Measurements from ENCODE around the gene COPZ2.
"Not testable (repeated sequence)": the region's sequence is repeated elsewhere in the genome, so short reads cannot be mapped to it uniquely, and the experiment has no call there.

Gene COPZ2

GRCh38 chr17:48001197-48001596, 36.4 kb downstream of the COPZ2 start:
- ATAC-seq (ENCODE audit: low read depth): no peak
- Mint-ChIP-seq H3K27ac (no peak overlapping the region), H3K9me3 (no peaks in the 10 kb centered on the region), H3K4me1 (peaks cover 10% of the 10 kb centered on the region), H3K27me3 (peaks cover 3% of the 10 kb centered on the region), H3K4me3 (no peak overlapping the region), H3K36me3 (no peaks in the 10 kb centered on the region)
- DNase-seq (ENCODE audit: low spot score in 2 of 2): no peak

- Mint-ChIP-seq H3K27ac (no peak overlapping the region), H3K36me3 (no peaks in the 10 kb centered on the region), H3K27me3 (peaks cover 3% of the 10 kb centered on the region), H3K9me3 (no peaks in the 10 kb centered on the region), H3K4me3 (no peak overlapping the region), H3K4me1 (peaks cover 10% of the 10 kb centered on the region)
- no peak for DNase-seq (ENCODE audit: low spot score in 2 of 2)
- ATAC-seq (ENCODE audit: low read depth): no peak
Measured at GRCh38 chr17:47999582-47999981, 38.0 kb downstream of the COPZ2 start.

- Mint-ChIP-seq H3K36me3 (no peaks in the 10 kb centered on the region), H3K4me1 (peaks cover 6% of the 10 kb centered on the region), H3K27me3 (peaks cover 8% of the 10 kb centered on the region), H3K9me3 (no peaks in the 10 kb centered on the region), H3K27ac (no peak overlapping the region), H3K4me3 (no peak overlapping the region)
- ATAC-seq (ENCODE audit: low read depth) (no peak), DNase-seq (ENCODE audit: low spot score in 2 of 2) (no peak)
Measured at GRCh38 chr17:47998044-47998443, 39.6 kb downstream of the COPZ2 start.

GRCh38 chr17:47997586-47997985, 40.0 kb downstream of the COPZ2 start:
- Mint-ChIP-seq H3K9me3 (no peaks in the 10 kb centered on the region), H3K27me3 (peaks cover 8% of the 10 kb centered on the region), H3K4me3 (no peak overlapping the region), H3K36me3 (no peaks in the 10 kb centered on the region), H3K4me1 (peaks cover 2% of the 10 kb centered on the region), H3K27ac (no peak overlapping the region)
- no peak for ATAC-seq (ENCODE audit: low read depth)
- no peak for DNase-seq (ENCODE audit: low spot score in 2 of 2)

- Mint-ChIP-seq H3K4me1 (no peaks in the 10 kb centered on the region), H3K9me3 (no peaks in the 10 kb centered on the region), H3K36me3 (no peaks in the 10 kb centered on the region), H3K27me3 (peaks cover 8% of the 10 kb centered on the region), H3K27ac (no peak overlapping the region), H3K4me3 (no peak overlapping the region)
- no peak for DNase-seq (ENCODE audit: low spot score in 2 of 2)
- no peak for ATAC-seq (ENCODE audit: low read depth)
Measured at GRCh38 chr17:47996201-47996600, 41.4 kb downstream of the COPZ2 start.

GRCh38 chr17:47995241-47995935, 42.2 kb downstream of the COPZ2 start:
- H3K9me3 Mint-ChIP-seq: no peaks in the 10 kb centered on the region
- peaks cover 8% of the 10 kb centered on the region for H3K27me3 Mint-ChIP-seq
- H3K4me3 Mint-ChIP-seq: no peak overlapping the region
- no peaks in the 10 kb centered on the region for H3K4me1 Mint-ChIP-seq
- no peak for ATAC-seq (ENCODE audit: low read depth)
- no peak for DNase-seq (ENCODE audit: low spot score in 2 of 2)
- no peak overlapping the region for H3K27ac Mint-ChIP-seq
- H3K36me3 Mint-ChIP-seq: no peaks in the 10 kb centered on the region

- H3K36me3 Mint-ChIP-seq: no peaks in the 10 kb centered on the region
- peaks cover 8% of the 10 kb centered on the region for H3K27me3 Mint-ChIP-seq
- H3K9me3 Mint-ChIP-seq: no peaks in the 10 kb centered on the region
- no peak overlapping the region for H3K4me3 Mint-ChIP-seq
- ATAC-seq (ENCODE audit: low read depth): no peak
- H3K4me1 Mint-ChIP-seq: no peaks in the 10 kb centered on the region
- DNase-seq (ENCODE audit: low spot score in 2 of 2): no peak
- no peak overlapping the region for H3K27ac Mint-ChIP-seq
Measured at GRCh38 chr17:47994724-47995123, 42.9 kb downstream of the COPZ2 start.

- Mint-ChIP-seq H3K4me3 (no peak overlapping the region), H3K4me1 (no peaks in the 10 kb centered on the region), H3K36me3 (no peaks in the 10 kb centered on the region), H3K27ac (no peak overlapping the region), H3K27me3 (peaks cover 8% of the 10 kb centered on the region), H3K9me3 (no peaks in the 10 kb centered on the region)
- DNase-seq (ENCODE audit: low spot score in 2 of 2): no peak
- no peak for ATAC-seq (ENCODE audit: low read depth)
Measured at GRCh38 chr17:47993964-47994363, 43.6 kb downstream of the COPZ2 start.

GRCh38 chr17:47993031-47993564, 44.5 kb downstream of the COPZ2 start:
- DNase-seq (ENCODE audit: low spot score in 2 of 2) (no peak), ATAC-seq (ENCODE audit: low read depth) (no peak)
- H3K27ac Mint-ChIP-seq: no peak overlapping the region
- no peaks in the 10 kb centered on the region for H3K36me3 Mint-ChIP-seq
- no peak overlapping the region for H3K4me3 Mint-ChIP-seq
- H3K27me3 Mint-ChIP-seq: peaks cover 8% of the 10 kb centered on the region
- H3K4me1 Mint-ChIP-seq: no peaks in the 10 kb centered on the region
- H3K9me3 Mint-ChIP-seq: no peaks in the 10 kb centered on the region

GRCh38 chr17:47992216-47992615, 45.4 kb downstream of the COPZ2 start:
- Mint-ChIP-seq H3K27ac (no peak overlapping the region), H3K36me3 (no peaks in the 10 kb centered on the region), H3K9me3 (no peaks in the 10 kb centered on the region), H3K4me3 (no peak overlapping the region), H3K27me3 (peaks cover 8% of the 10 kb centered on the region), H3K4me1 (no peaks in the 10 kb centered on the region)
- DNase-seq (ENCODE audit: low spot score in 2 of 2) (no peak), ATAC-seq (ENCODE audit: low read depth) (no peak)

GRCh38 chr17:47990962-47991731, 46.5 kb downstream of the COPZ2 start:
- H3K27ac Mint-ChIP-seq: no peak overlapping the region
- ATAC-seq (ENCODE audit: low read depth): no peak
- no peaks in the 10 kb centered on the region for H3K36me3 Mint-ChIP-seq
- H3K9me3 Mint-ChIP-seq: no peaks in the 10 kb centered on the region
- H3K4me3 Mint-ChIP-seq: no peak overlapping the region
- no peaks in the 10 kb centered on the region for H3K4me1 Mint-ChIP-seq
- H3K27me3 Mint-ChIP-seq: peaks cover 8% of the 10 kb centered on the region
- DNase-seq (ENCODE audit: low spot score in 2 of 2): no peak

GRCh38 chr17:47989700-47990099, 47.9 kb downstream of the COPZ2 start:
- DNase-seq (ENCODE audit: low spot score in 2 of 2) (no peak), ATAC-seq (ENCODE audit: low read depth) (no peak)
- no peaks in the 10 kb centered on the region for H3K9me3 Mint-ChIP-seq
- H3K27me3 Mint-ChIP-seq: peaks cover 8% of the 10 kb centered on the region
- no peak overlapping the region for H3K27ac Mint-ChIP-seq
- H3K4me1 Mint-ChIP-seq: no peaks in the 10 kb centered on the region
- no peak overlapping the region for H3K4me3 Mint-ChIP-seq
- H3K36me3 Mint-ChIP-seq: no peaks in the 10 kb centered on the region

- Mint-ChIP-seq H3K9me3 (no peaks in the 10 kb centered on the region), H3K27me3 (peaks cover 4% of the 10 kb centered on the region), H3K27ac (no peak overlapping the region), H3K4me3 (no peak overlapping the region), H3K4me1 (no peaks in the 10 kb centered on the region), H3K36me3 (no peaks in the 10 kb centered on the region)
- DNase-seq (ENCODE audit: low spot score in 2 of 2): no peak
- no peak for ATAC-seq (ENCODE audit: low read depth)
Measured at GRCh38 chr17:47989159-47989558, 48.4 kb downstream of the COPZ2 start.

- not testable (repeated sequence) for H3K27ac Mint-ChIP-seq; H3K36me3 Mint-ChIP-seq; H3K4me1 Mint-ChIP-seq; ATAC-seq (ENCODE audit: low read depth); H3K4me3 Mint-ChIP-seq; H3K9me3 Mint-ChIP-seq; H3K27me3 Mint-ChIP-seq; DNase-seq (ENCODE audit: low spot score in 2 of 2)
Measured at GRCh38 chr17:47988445-47988844, 49.2 kb downstream of the COPZ2 start.

Measured in memory B cell (primary cell).